Right atrium auricular region (tissue), 2 donors: Measurements from ENCODE around the gene CDK18. TPM values are rescaled to one million over a fixed set of nuclear protein-coding genes. Genes with fewer than 3 reads are reported as not detected.

Experiments used
- DNase-seq: peaks from one replicate; pipeline ENCODE4 v3.0.0-alpha.2; 2019; ENCODE audit warnings: low spot score
- H3K27ac ChIP-seq, 2 donors: fragments of 200-600 bp; sonication (generic); 1 replicate in 1 of 2; 2 replicates in 1 of 2; pipeline ENCODE4 v1.5.1; 2016 to 2019
- H3K27me3 ChIP-seq, 2 donors: fragments of 200-600 bp; sonication (generic); one replicate each; pipeline versions ENCODE4 v1.5.1 to v1.6.0; 2017 to 2019
- H3K36me3 ChIP-seq: fragments of 200-600 bp; sonication (generic); one replicate; pipeline ENCODE4 v1.5.1; 2016
- H3K4me1 ChIP-seq, 2 donors: fragments of 200-600 bp; sonication (generic); one replicate each; pipeline versions ENCODE4 v1.5.1 to v1.6.0; 2017 to 2019
- H3K4me3 ChIP-seq, 2 donors: fragments of 200-600 bp; sonication (generic); 1 replicate in 1 of 2; 2 replicates in 1 of 2; pipeline ENCODE4 v1.5.1; 2017 to 2019; ENCODE audit warnings: mild to moderate bottlenecking in 1 of 2, moderate library complexity in 1 of 2
- H3K9me3 ChIP-seq, 2 donors: fragments of 200-600 bp; sonication (generic); one replicate each; pipeline ENCODE4 v1.5.1; 2019
- CTCF ChIP-seq, 2 donors: fragments of 200-600 bp; sonication (generic); IDR thresholded peaks; one replicate each; pipeline ENCODE4 v1.5.1; 2019; ENCODE audit warnings: antibody characterized with exemption in 2 of 2
- total RNA-seq, 2 donors: library from RNA; depleted of rRNA; stranded (reverse); fragments of >200 nt; gene quantifications; one replicate each; pipeline ENCODE4 v1.1.0, GENCODE V29; 2016

CDK18 gene
- total RNA-seq, 2 donors from 2014 or later, result 85.6 to 116 TPM

- no peak for DNase-seq
- no peaks in the 10 kb centered on the region for H3K36me3 ChIP-seq
- peaks cover 18 to 44% of the 10 kb centered on the region in 2 donors for H3K27me3 ChIP-seq
- TF ChIP-seq CTCF (IDR thresholded peaks at IDR 0.05), result no peak
- peaks cover 0 to 26% of the 10 kb centered on the region in 2 donors for H3K4me1 ChIP-seq
- H3K27ac ChIP-seq, result no peak overlapping the region
- no peak overlapping the region for H3K4me3 ChIP-seq
- no peaks in the 10 kb centered on the region for H3K9me3 ChIP-seq
These were observed 45.5 kb upstream of the CDK18 start for GRCh38 chr1:205458777-205459566.

- Histone ChIP-seq H3K4me1 (no peaks in the 10 kb centered on the region), H3K27ac (no peak overlapping the region), H3K36me3 (no peaks in the 10 kb centered on the region), H3K27me3 (no peaks in the 10 kb centered on the region), H3K4me3 (no peak overlapping the region), H3K9me3 (no peaks in the 10 kb centered on the region)
- TF ChIP-seq CTCF (IDR thresholded peaks at IDR 0.05), result no peak
- no peak for DNase-seq
These were observed 39.1 kb upstream of the CDK18 start for GRCh38 chr1:205465392-205465791.

- Histone ChIP-seq H3K36me3 (no peaks in the 10 kb centered on the region), H3K4me3 (no peak overlapping the region), H3K27me3 (no peaks in the 10 kb centered on the region), H3K27ac (no peak overlapping the region), H3K4me1 (no peaks in the 10 kb centered on the region), H3K9me3 (no peaks in the 10 kb centered on the region)
- no peak for DNase-seq
- TF ChIP-seq CTCF (IDR thresholded peaks at IDR 0.05), result no peak
These were observed 37.8 kb upstream of the CDK18 start for GRCh38 chr1:205466595-205467220.

GRCh38 chr1:205470131-205470530 lies 34.3 kb upstream of the CDK18 start:
- DNase-seq, result no peak
- H3K36me3 ChIP-seq, result no peaks in the 10 kb centered on the region
- H3K27me3 ChIP-seq, result no peaks in the 10 kb centered on the region
- no peak for TF ChIP-seq CTCF (IDR thresholded peaks at IDR 0.05)
- no peaks in the 10 kb centered on the region for H3K4me1 ChIP-seq
- no peak overlapping the region for H3K4me3 ChIP-seq
- H3K27ac ChIP-seq, result no peak overlapping the region
- H3K9me3 ChIP-seq, result peaks cover 0 to 3% of the 10 kb centered on the region in 2 donors

- Histone ChIP-seq H3K36me3 (no peaks in the 10 kb centered on the region), H3K9me3 (peaks cover 0 to 14% of the 10 kb centered on the region in 2 donors), H3K4me3 (no peak overlapping the region), H3K4me1 (peaks cover 0 to 4% of the 10 kb centered on the region in 2 donors), H3K27me3 (peaks cover 0 to 4% of the 10 kb centered on the region in 2 donors), H3K27ac (no peak overlapping the region)
- no peak for TF ChIP-seq CTCF (IDR thresholded peaks at IDR 0.05)
- no peak for DNase-seq
These were observed 31.6 kb upstream of the CDK18 start for GRCh38 chr1:205472737-205473441.
